Testis (tissue), 3 donors: ENCODE data around the gene ANGPT4. TPM values are rescaled to one million over a fixed set of nuclear protein-coding genes. Genes with fewer than 3 reads are reported as not detected.

ENCODE experiments used
- DNase-seq: peaks from one replicate; pipeline ENCODE4 v3.0.0-alpha.2; 2019
- H3K27ac ChIP-seq, 2 donors: fragments of 200-600 bp; sonication (generic); one replicate each; pipeline ENCODE4 v1.5.1; 2019
- H3K27me3 ChIP-seq: fragments of 200-600 bp; sonication (generic); one replicate; pipeline ENCODE4 v1.5.1; 2019
- H3K36me3 ChIP-seq: fragments of 200-600 bp; sonication (generic); one replicate; pipeline ENCODE4 v1.5.1; 2017; ENCODE audit warnings: low read depth; ENCODE audit errors: missing control alignments
- H3K4me1 ChIP-seq: fragments of 200-600 bp; sonication (generic); one replicate; pipeline ENCODE4 v1.5.1; 2019
- H3K4me3 ChIP-seq, 2 donors: fragments of 200-600 bp; sonication (generic); one replicate each; pipeline ENCODE4 v1.5.1; 2017 to 2019
- H3K9me3 ChIP-seq: fragments of 200-600 bp; sonication (generic); one replicate; pipeline ENCODE4 v1.5.1; 2017
- CTCF ChIP-seq, 3 experiments: fragments of 450-650 bp in 2 of 3; fragments of 200-600 bp in 1 of 3; sonication (generic) in 1 of 3; IDR thresholded peaks; one replicate each; pipeline ENCODE4 v1.5.1; 2016 to 2019; ENCODE audit warnings: antibody characterized with exemption in 3 of 3, mild to moderate bottlenecking in 2 of 3, moderate library complexity in 1 of 3
- POLR2A ChIP-seq: fragments of 450-650 bp; IDR thresholded peaks from one replicate; pipeline ENCODE4 v1.6.1; 2017; ENCODE audit warnings: antibody characterized with exemption, mild to moderate bottlenecking, moderate library complexity
- WGBS, 2 donors: methylation state at CpG; one replicate each; pipeline ENCODE4 v1.1.5; 2018; 5-methylcytosine and 5-hydroxymethylcytosine counted together
- intact Hi-C: fragments of 100-400 bp; cut with DNase I; formaldehyde crosslinking; loops from one replicate; pipeline ENCODE4 v1.15.1; 2023; ENCODE audit warnings: low total_unique reads
- polyA plus RNA-seq: library from polyadenylated mRNA; stranded (reverse); fragments of 350-450 nt; fragmentation: Illumina TruSeq; extraction: RNeasy Lipid Tissue Mini Kit (QIAGEN cat#74804); gene quantifications from one replicate; pipeline ENCODE4 v1.2.3, GENCODE V29; 2014; ENCODE audit warnings: low read depth, low replicate concordance; ENCODE audit not compliant: insufficient read depth
- total RNA-seq, 2 donors: library from RNA; depleted of rRNA; stranded (reverse); fragments of >200 nt; gene quantifications; one replicate each; pipeline ENCODE4 v1.2.3, GENCODE V29; 2016

ANGPT4 gene
- total and polyA plus RNA-seq, 3 donors from 2014 or later: 0.56 to 1.2 (median 0.79) TPM

GRCh38 chr20:826695-827323 is 89.3 kb downstream of the ANGPT4 start:
- TF ChIP-seq CTCF (IDR thresholded peaks at IDR 0.05) (no peak), POLR2A (no peak)
- no peaks in the 10 kb centered on the region for H3K9me3 ChIP-seq
- H3K4me1 ChIP-seq: peaks cover 11% of the 10 kb centered on the region
- H3K4me3 ChIP-seq: no peak overlapping the region
- 90 to 91% methylated on average over 6 to 7 of the region's 7 CpGs for WGBS, 2 donors
- intact Hi-C loops: no loop called here
- H3K27me3 ChIP-seq: no peaks in the 10 kb centered on the region
- no peaks in the 10 kb centered on the region for H3K36me3 ChIP-seq
- peak; percentile 11 for DNase-seq
- H3K27ac ChIP-seq: no peak overlapping the region

- intact Hi-C loops: no loop called here
- no peak for TF ChIP-seq POLR2A
- TF ChIP-seq CTCF (IDR thresholded peaks at IDR 0.05): no peak
- peak; percentile 6 for DNase-seq
- Histone ChIP-seq H3K27ac (no peak overlapping the region), H3K4me1 (peaks cover 19% of the 10 kb centered on the region), H3K27me3 (no peaks in the 10 kb centered on the region), H3K36me3 (no peaks in the 10 kb centered on the region), H3K9me3 (no peaks in the 10 kb centered on the region), H3K4me3 (no peak overlapping the region)
- WGBS, 2 donors: 91% methylated on average over 9 of the region's 9 CpGs
These were observed 90.3 kb downstream of the ANGPT4 start for GRCh38 chr20:825710-826421.

- Histone ChIP-seq H3K27ac (no peak overlapping the region), H3K9me3 (no peaks in the 10 kb centered on the region), H3K36me3 (no peaks in the 10 kb centered on the region), H3K27me3 (no peaks in the 10 kb centered on the region), H3K4me3 (no peak overlapping the region), H3K4me1 (peaks cover 19% of the 10 kb centered on the region)
- TF ChIP-seq CTCF (IDR thresholded peaks at IDR 0.05) (no peak), POLR2A (no peak)
- intact Hi-C loops: no loop called here
- no peak for DNase-seq
- WGBS, 2 donors: 86% methylated on average over 4 of the region's 4 CpGs
These were observed 91.2 kb downstream of the ANGPT4 start for GRCh38 chr20:824916-825315.

GRCh38 chr20:824490-824889 is 91.6 kb downstream of the ANGPT4 start:
- no peak for DNase-seq
- Histone ChIP-seq H3K4me1 (peaks cover 19% of the 10 kb centered on the region), H3K27me3 (no peaks in the 10 kb centered on the region), H3K9me3 (no peaks in the 10 kb centered on the region), H3K27ac (no peak overlapping the region), H3K36me3 (no peaks in the 10 kb centered on the region), H3K4me3 (no peak overlapping the region)
- intact Hi-C loops: no loop called here
- WGBS, 2 donors: 96 to 100% methylated on average over 4 of the region's 4 CpGs
- TF ChIP-seq CTCF (IDR thresholded peaks at IDR 0.05): no peak
- no peak for TF ChIP-seq POLR2A

- Histone ChIP-seq H3K9me3 (no peaks in the 10 kb centered on the region), H3K4me3 (no peak overlapping the region), H3K27me3 (no peaks in the 10 kb centered on the region), H3K36me3 (no peaks in the 10 kb centered on the region), H3K4me1 (peaks cover 22% of the 10 kb centered on the region), H3K27ac (peak overlapping the region; percentile 47 to 60)
- DNase-seq: no peak
- TF ChIP-seq POLR2A (no peak), CTCF (IDR thresholded peaks at IDR 0.05) (no peak)
- intact Hi-C loops: no loop called here
- 67 to 85% methylated on average over 4 of the region's 4 CpGs for WGBS, 2 donors
These were observed 92.6 kb downstream of the ANGPT4 start for GRCh38 chr20:823574-823902.
